ENCODE data around the gene RPS6KC1. TPM values are rescaled to one million over a fixed set of nuclear protein-coding genes. Genes with fewer than 3 reads are reported as not detected.

The RPS6KC1 gene
- total and polyA plus RNA-seq, 2 donors (not counting 1 experiment from before 2014, with no cell fraction given): 2.4 to 19.0 TPM

- no peaks in the 10 kb centered on the region for H4K20me1 ChIP-seq (ENCODE audit: control insufficient read depth, insufficient read depth, low read length, poor library complexity, severe bottlenecking)
- no peak overlapping the region for H3K4me2 ChIP-seq (replicated peaks; ENCODE audit: low read depth, low read length, poor library complexity, severe bottlenecking)
- H3K36me3 ChIP-seq (replicated peaks in 1 of 2; ENCODE audit: control extremely low read depth in 1 of 2, control insufficient read depth in 1 of 2, extremely low read depth in 1 of 2, insufficient read depth in 2 of 2, low read length in 1 of 2): no peaks in the 10 kb centered on the region
- no peak overlapping the region for H2AFZ ChIP-seq (ENCODE audit: insufficient read depth, low read depth, low read length, poor library complexity, severe bottlenecking)
- Mint-ChIP-seq H3K9me3 (ENCODE audit: insufficient read depth) (no peaks in the 10 kb centered on the region), H3K27ac (no peak overlapping the region), H3K27me3 (no peaks in the 10 kb centered on the region), H3K4me1 (no peaks in the 10 kb centered on the region), H3K4me3 (no peak overlapping the region)
- no peak overlapping the region for H3K9ac ChIP-seq (ENCODE audit: low read length)
- POLR2A ChIA-PET: no interaction called here
- CTCF ChIA-PET: interaction anchor here (2.2 to 2.3 kb wide), 2 partner anchors 9 to 12 kb away, joined by 10 to 12 read pairs; no protein-coding TSS in a partner anchor
- H3K27me3 ChIP-seq (replicated peaks in 1 of 4; ENCODE audit: control extremely low read depth in 1 of 4, control insufficient read depth in 3 of 4, insufficient read depth in 4 of 4, low read length in 3 of 4): no peaks in the 10 kb centered on the region
- H3K27ac ChIP-seq (ENCODE audit: low read length in 2 of 2): no peak overlapping the region
- no peaks in the 10 kb centered on the region for H3K4me1 ChIP-seq (ENCODE audit: control insufficient read depth in 2 of 2, insufficient read depth in 2 of 2, low read length in 2 of 2)
- TF ChIP-seq EZH2 (IDR thresholded peaks at IDR 0.05; ENCODE audit: borderline replicate concordance, insufficient read depth, low read depth, low read length, poor library complexity, severe bottlenecking): no peak
- no peak for TF ChIP-seq CTCF (IDR thresholded peaks at IDR 0.05)
- H3K9me3 ChIP-seq (ENCODE audit: control extremely low read depth in 1 of 3, control insufficient read depth in 2 of 3, insufficient read depth in 1 of 3, low read length in 2 of 3): no peaks in the 10 kb centered on the region
- DNase-seq (no peak), ATAC-seq (ENCODE audit: low read depth) (no peak)
- intact Hi-C loops (cut with micrococcal nuclease): no loop called here
- no peaks in the 10 kb centered on the region for H3K79me2 ChIP-seq (ENCODE audit: control insufficient read depth, insufficient read depth, low read length)
- H3K4me3 ChIP-seq (ENCODE audit: control extremely low read depth in 1 of 5, extremely low read depth in 1 of 5, insufficient read depth in 1 of 5, low read depth in 2 of 5, low read length in 4 of 5): no peak overlapping the region
These were observed 81.0 kb downstream of the RPS6KC1 start for GRCh38 chr1:213131851-213132655.

GRCh38 chr1:213135572-213135971 is 84.5 kb downstream of the RPS6KC1 start:
- ChIA-PET POLR2A (no interaction called here), CTCF (interaction anchor here (1.4 kb wide), 1 partner anchor 12 kb away, joined by 6 read pairs; no protein-coding TSS in a partner anchor)
- Histone ChIP-seq H3K27ac (ENCODE audit: low read length in 2 of 2) (no peak overlapping the region), H2AFZ (ENCODE audit: insufficient read depth, low read depth, low read length, poor library complexity, severe bottlenecking) (no peak overlapping the region), H3K9ac (ENCODE audit: low read length) (no peak overlapping the region), H3K4me3 (ENCODE audit: control extremely low read depth in 1 of 5, extremely low read depth in 1 of 5, insufficient read depth in 1 of 5, low read depth in 2 of 5, low read length in 4 of 5) (no peak overlapping the region), H3K79me2 (ENCODE audit: control insufficient read depth, insufficient read depth, low read length) (no peaks in the 10 kb centered on the region), H3K27me3 (replicated peaks in 1 of 4; ENCODE audit: control extremely low read depth in 1 of 4, control insufficient read depth in 3 of 4, insufficient read depth in 4 of 4, low read length in 3 of 4) (no peaks in the 10 kb centered on the region), H4K20me1 (ENCODE audit: control insufficient read depth, insufficient read depth, low read length, poor library complexity, severe bottlenecking) (no peaks in the 10 kb centered on the region), H3K9me3 (ENCODE audit: control extremely low read depth in 1 of 3, control insufficient read depth in 2 of 3, insufficient read depth in 1 of 3, low read length in 2 of 3) (peaks cover 0 to 4% (median 0%) of the 10 kb centered on the region in 3 donors), H3K4me1 (ENCODE audit: control insufficient read depth in 2 of 2, insufficient read depth in 2 of 2, low read length in 2 of 2) (no peaks in the 10 kb centered on the region), H3K36me3 (replicated peaks in 1 of 2; ENCODE audit: control extremely low read depth in 1 of 2, control insufficient read depth in 1 of 2, extremely low read depth in 1 of 2, insufficient read depth in 2 of 2, low read length in 1 of 2) (no peaks in the 10 kb centered on the region), H3K4me2 (replicated peaks; ENCODE audit: low read depth, low read length, poor library complexity, severe bottlenecking) (no peak overlapping the region)
- Mint-ChIP-seq H3K27me3 (no peaks in the 10 kb centered on the region), H3K9me3 (ENCODE audit: insufficient read depth) (peaks cover 5% of the 10 kb centered on the region), H3K4me3 (no peak overlapping the region), H3K27ac (no peak overlapping the region), H3K4me1 (peaks cover 4% of the 10 kb centered on the region)
- DNase-seq: no peak
- intact Hi-C loops (cut with micrococcal nuclease): no loop called here
- no peak for ATAC-seq (ENCODE audit: low read depth)
- TF ChIP-seq EZH2 (IDR thresholded peaks at IDR 0.05; ENCODE audit: borderline replicate concordance, insufficient read depth, low read depth, low read length, poor library complexity, severe bottlenecking) (no peak), CTCF (IDR thresholded peaks at IDR 0.05) (no peak)
